ENCODE measurements around the gene EBF4. TPM values are rescaled to one million over a fixed set of nuclear protein-coding genes. Genes with fewer than 3 reads are reported as not detected.

EBF4 gene
- total RNA-seq, 1 donor from 2014 or later = 11.4 TPM

- H3K27ac Mint-ChIP-seq (ENCODE audit: unreplicated experiment) = no peak overlapping the region
- no peak overlapping the region for H3K4me3 Mint-ChIP-seq (ENCODE audit: unreplicated experiment)
- no peak for DNase-seq (ENCODE audit: low spot score)
- no peaks in the 10 kb centered on the region for H3K9me3 Mint-ChIP-seq (ENCODE audit: low read depth)
- H3K4me1 Mint-ChIP-seq (ENCODE audit: low read depth) = peaks cover 5% of the 10 kb centered on the region
- TF ChIP-seq, protein P1, sequence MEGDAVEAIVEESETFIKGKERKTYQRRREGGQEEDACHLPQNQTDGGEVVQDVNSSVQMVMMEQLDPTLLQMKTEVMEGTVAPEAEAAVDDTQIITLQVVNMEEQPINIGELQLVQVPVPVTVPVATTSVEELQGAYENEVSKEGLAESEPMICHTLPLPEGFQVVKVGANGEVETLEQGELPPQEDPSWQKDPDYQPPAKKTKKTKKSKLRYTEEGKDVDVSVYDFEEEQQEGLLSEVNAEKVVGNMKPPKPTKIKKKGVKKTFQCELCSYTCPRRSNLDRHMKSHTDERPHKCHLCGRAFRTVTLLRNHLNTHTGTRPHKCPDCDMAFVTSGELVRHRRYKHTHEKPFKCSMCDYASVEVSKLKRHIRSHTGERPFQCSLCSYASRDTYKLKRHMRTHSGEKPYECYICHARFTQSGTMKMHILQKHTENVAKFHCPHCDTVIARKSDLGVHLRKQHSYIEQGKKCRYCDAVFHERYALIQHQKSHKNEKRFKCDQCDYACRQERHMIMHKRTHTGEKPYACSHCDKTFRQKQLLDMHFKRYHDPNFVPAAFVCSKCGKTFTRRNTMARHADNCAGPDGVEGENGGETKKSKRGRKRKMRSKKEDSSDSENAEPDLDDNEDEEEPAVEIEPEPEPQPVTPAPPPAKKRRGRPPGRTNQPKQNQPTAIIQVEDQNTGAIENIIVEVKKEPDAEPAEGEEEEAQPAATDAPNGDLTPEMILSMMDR (IDR thresholded peaks at IDR 0.05) = no peak
- H3K36me3 Mint-ChIP-seq (ENCODE audit: low read depth) = no peaks in the 10 kb centered on the region
- peaks cover 57% of the 10 kb centered on the region for H3K27me3 Mint-ChIP-seq (ENCODE audit: low read depth)
Measured at GRCh38 chr20:2757001-2757400, 64.4 kb downstream of the EBF4 start.

GRCh38 chr20:2757969-2758368, 65.4 kb downstream of the EBF4 start:
- DNase-seq (ENCODE audit: low spot score) = no peak
- Mint-ChIP-seq H3K4me1 (ENCODE audit: low read depth) (peaks cover 2% of the 10 kb centered on the region), H3K27me3 (ENCODE audit: low read depth) (peaks cover 61% of the 10 kb centered on the region), H3K9me3 (ENCODE audit: low read depth) (no peaks in the 10 kb centered on the region), H3K4me3 (ENCODE audit: unreplicated experiment) (no peak overlapping the region), H3K27ac (ENCODE audit: unreplicated experiment) (no peak overlapping the region), H3K36me3 (ENCODE audit: low read depth) (no peaks in the 10 kb centered on the region)
- TF ChIP-seq, protein P1 (IDR thresholded peaks at IDR 0.05) = no peak

- peaks cover 61% of the 10 kb centered on the region for H3K27me3 Mint-ChIP-seq (ENCODE audit: low read depth)
Measured at GRCh38 chr20:2759143-2759542, 66.6 kb downstream of the EBF4 start.

GRCh38 chr20:2759603-2760296, 67.2 kb downstream of the EBF4 start:
- TF ChIP-seq, protein P1 (IDR thresholded peaks at IDR 0.05) = no peak
- peaks cover 56% of the 10 kb centered on the region for H3K27me3 Mint-ChIP-seq (ENCODE audit: low read depth)
- no peaks in the 10 kb centered on the region for H3K9me3 Mint-ChIP-seq (ENCODE audit: low read depth)
- no peaks in the 10 kb centered on the region for H3K4me1 Mint-ChIP-seq (ENCODE audit: low read depth)
- no peak overlapping the region for H3K4me3 Mint-ChIP-seq (ENCODE audit: unreplicated experiment)
- DNase-seq (ENCODE audit: low spot score) = no peak
- no peaks in the 10 kb centered on the region for H3K36me3 Mint-ChIP-seq (ENCODE audit: low read depth)
- no peak overlapping the region for H3K27ac Mint-ChIP-seq (ENCODE audit: unreplicated experiment)

More at GRCh38 chr20:2759143-2759542, 66.6 kb downstream of the EBF4 start:
- H3K36me3 Mint-ChIP-seq (ENCODE audit: low read depth) = no peaks in the 10 kb centered on the region
- H3K27ac Mint-ChIP-seq (ENCODE audit: unreplicated experiment) = no peak overlapping the region
- H3K4me3 Mint-ChIP-seq (ENCODE audit: unreplicated experiment) = no peak overlapping the region
- TF ChIP-seq, protein P1 (IDR thresholded peaks at IDR 0.05) = no peak
- no peaks in the 10 kb centered on the region for H3K9me3 Mint-ChIP-seq (ENCODE audit: low read depth)
- no peak for DNase-seq (ENCODE audit: low spot score)
- no peaks in the 10 kb centered on the region for H3K4me1 Mint-ChIP-seq (ENCODE audit: low read depth)

- no peaks in the 10 kb centered on the region for H3K9me3 Mint-ChIP-seq (ENCODE audit: low read depth)
- H3K27me3 Mint-ChIP-seq (ENCODE audit: low read depth) = peaks cover 51% of the 10 kb centered on the region
- DNase-seq (ENCODE audit: low spot score) = no peak
- H3K36me3 Mint-ChIP-seq (ENCODE audit: low read depth) = no peaks in the 10 kb centered on the region
- TF ChIP-seq, protein P1 (IDR thresholded peaks at IDR 0.05) = no peak
- H3K4me3 Mint-ChIP-seq (ENCODE audit: unreplicated experiment) = no peak overlapping the region
- no peaks in the 10 kb centered on the region for H3K4me1 Mint-ChIP-seq (ENCODE audit: low read depth)
- H3K27ac Mint-ChIP-seq (ENCODE audit: unreplicated experiment) = no peak overlapping the region
Measured at GRCh38 chr20:2760297-2760951, 67.8 kb downstream of the EBF4 start.
